H9 (cell line): ENCODE data around the gene RBPJL. TPM values are rescaled to one million over a fixed set of nuclear protein-coding genes. Genes with fewer than 3 reads are reported as not detected.
A peak's percentile ranks its signal among the peaks of the same experiment; 100 is the strongest.

Source experiments
- DNase-seq: peaks from one replicate; pipeline ENCODE4 v3.0.0-alpha.2; 2017
- H2AFZ ChIP-seq: one replicate; pipeline ENCODE4 v1.6.1; 2013; ENCODE audit warnings: mild to moderate bottlenecking, low read length, control low read depth, moderate library complexity
- H2AK5ac ChIP-seq: 2 replicates; pipeline ENCODE4 v1.6.1; 2013; ENCODE audit warnings: low read length, control low read depth, mixed read lengths; ENCODE audit not compliant: insufficient read length
- H2BK120ac ChIP-seq: one replicate; pipeline ENCODE4 v1.6.1; 2013; ENCODE audit warnings: low read depth, mild to moderate bottlenecking, low read length, control low read depth, inconsistent platforms; ENCODE audit not compliant: poor library complexity, severe bottlenecking
- H2BK12ac ChIP-seq: 2 replicates; pipeline ENCODE4 v1.6.1; 2013; ENCODE audit warnings: low read length, control low read depth, mixed read lengths, low read depth; ENCODE audit not compliant: insufficient read length
- H2BK15ac ChIP-seq: 2 replicates; pipeline ENCODE4 v1.6.1; 2013; ENCODE audit warnings: low read depth, low read length, control low read depth
- H2BK20ac ChIP-seq: one replicate; pipeline ENCODE4 v1.6.1; 2013; ENCODE audit warnings: low read depth, mild to moderate bottlenecking, low read length, control low read depth, inconsistent platforms; ENCODE audit not compliant: poor library complexity, severe bottlenecking
- H2BK5ac ChIP-seq: 2 replicates; pipeline ENCODE4 v1.6.1; 2013; ENCODE audit warnings: low read length, control low read depth, mixed read lengths; ENCODE audit not compliant: insufficient read length
- H3K14ac ChIP-seq: 2 replicates; pipeline ENCODE4 v1.6.1; 2013; ENCODE audit warnings: low read length, control low read depth; ENCODE audit not compliant: insufficient read depth
- H3K18ac ChIP-seq: 2 replicates; pipeline ENCODE4 v1.6.1; 2013; ENCODE audit warnings: low read depth, mild to moderate bottlenecking, mixed read lengths, low read length, control low read depth; ENCODE audit not compliant: insufficient read length
- H3K23ac ChIP-seq: 2 replicates; pipeline ENCODE4 v1.6.1; 2013; ENCODE audit warnings: low read length, control low read depth, mixed read lengths, low read depth; ENCODE audit not compliant: insufficient read length
- H3K23me2 ChIP-seq: 2 replicates; pipeline ENCODE4 v1.6.1; 2013; ENCODE audit warnings: low read depth, mild to moderate bottlenecking, mixed read lengths, low read length, control low read depth; ENCODE audit not compliant: insufficient read length, poor library complexity, severe bottlenecking
- H3K27ac ChIP-seq: 2 replicates; pipeline ENCODE4 v1.5.1; 2013; ENCODE audit warnings: low read length, control low read depth, mixed read lengths, low read depth; ENCODE audit not compliant: insufficient read length
- H3K27me3 ChIP-seq: 2 replicates; pipeline ENCODE4 v1.6.1; 2013; ENCODE audit warnings: low read length, control low read depth, inconsistent platforms; ENCODE audit not compliant: insufficient read depth
- H3K4ac ChIP-seq: 2 replicates; pipeline ENCODE4 v1.6.1; 2013; ENCODE audit warnings: low read depth, mild to moderate bottlenecking, control low read depth, inconsistent platforms, low read length, moderate library complexity
- H3K4me1 ChIP-seq: 2 replicates; pipeline ENCODE4 v1.6.1; 2013; ENCODE audit warnings: low read length, control low read depth, inconsistent platforms; ENCODE audit not compliant: insufficient read depth
- H3K4me2 ChIP-seq: 2 replicates; pipeline ENCODE4 v1.6.1; 2013; ENCODE audit warnings: low read length, control low read depth, mixed read lengths; ENCODE audit not compliant: insufficient read length, insufficient read depth
- H3K56ac ChIP-seq: 2 replicates; pipeline ENCODE4 v1.6.1; 2013; ENCODE audit warnings: low read depth, mild to moderate bottlenecking, mixed read lengths, low read length, control low read depth; ENCODE audit not compliant: insufficient read length
- H3K79me1 ChIP-seq: 2 replicates; pipeline ENCODE4 v1.6.1; 2013; ENCODE audit warnings: low read depth, mild to moderate bottlenecking, moderate library complexity, low read length, control low read depth, inconsistent platforms; ENCODE audit not compliant: insufficient read depth, poor library complexity, severe bottlenecking
- H3K79me2 ChIP-seq: 2 replicates; pipeline ENCODE4 v1.6.1; 2013; ENCODE audit warnings: low read length, control low read depth, inconsistent platforms; ENCODE audit not compliant: insufficient read depth
- H3K9ac ChIP-seq: 2 replicates; pipeline ENCODE4 v1.6.1; 2013; ENCODE audit warnings: low read length, control low read depth, mixed read lengths; ENCODE audit not compliant: insufficient read length; ENCODE audit errors: extremely low read depth
- H3K9me3 ChIP-seq: one replicate; pipeline ENCODE4 v1.6.1; 2013; ENCODE audit warnings: low read depth, low read length, inconsistent platforms; ENCODE audit not compliant: control insufficient read depth
- H3T11ph ChIP-seq: one replicate; pipeline ENCODE4 v1.6.1; 2013; ENCODE audit warnings: mild to moderate bottlenecking, low read length, control low read depth, inconsistent platforms
- H4K20me1 ChIP-seq: one replicate; pipeline ENCODE4 v1.6.1; 2013; ENCODE audit not compliant: control insufficient read depth, insufficient read length, insufficient read depth
- H4K5ac ChIP-seq: 2 replicates; pipeline ENCODE4 v1.6.1; 2013; ENCODE audit warnings: low read depth, mild to moderate bottlenecking, mixed read lengths, low read length, control low read depth; ENCODE audit not compliant: insufficient read length
- H4K8ac ChIP-seq: replicated peaks from 2 replicates; pipeline ENCODE4 v1.6.1; 2013; ENCODE audit warnings: low read length, control low read depth, mixed read lengths, low read depth; ENCODE audit not compliant: insufficient read length
- H4K91ac ChIP-seq: 2 replicates; pipeline ENCODE4 v1.6.1; 2013; ENCODE audit warnings: low read depth, mild to moderate bottlenecking, moderate library complexity, mixed read lengths, low read length, control low read depth; ENCODE audit not compliant: insufficient read length
- H3K27ac Mint-ChIP-seq, 3 experiments: 2 replicates in 2 of 3; 3 replicates in 1 of 3; pipeline ENCODE4 v1.8.0; 2020 to 2021; ENCODE audit warnings: mixed read lengths in 3 of 3, mild to moderate bottlenecking in 1 of 3, moderate library complexity in 1 of 3
- H3K27me3 Mint-ChIP-seq: 2 replicates; pipeline ENCODE4 v1.8.0; 2021; ENCODE audit warnings: low read depth, mild to moderate bottlenecking, moderate library complexity, mixed read lengths
- H3K36me3 Mint-ChIP-seq, 3 experiments: 2 replicates in 2 of 3; 3 replicates in 1 of 3; pipeline ENCODE4 v1.8.0; 2020 to 2021; ENCODE audit warnings: low read depth in 3 of 3, mixed read lengths in 3 of 3; ENCODE audit not compliant: insufficient read depth in 1 of 3
- H3K4me1 Mint-ChIP-seq, 2 experiments: 2 replicates each; pipeline ENCODE4 v1.8.0; 2020; ENCODE audit warnings: mixed read lengths in 2 of 2
- H3K4me3 Mint-ChIP-seq, 2 experiments: 2 replicates in 1 of 2; 3 replicates in 1 of 2; pipeline ENCODE4 v1.8.0; 2020 to 2021; ENCODE audit warnings: mild to moderate bottlenecking in 2 of 2, mixed read lengths in 2 of 2, moderate library complexity in 1 of 2
- H3K9me3 Mint-ChIP-seq, 2 experiments: 2 replicates in 1 of 2; 3 replicates in 1 of 2; pipeline ENCODE4 v1.8.0; 2020; ENCODE audit warnings: mild to moderate bottlenecking in 2 of 2, mixed read lengths in 2 of 2, moderate library complexity in 1 of 2
- CTCF ChIP-seq: fragments of 200-600 bp; sonication (generic); conservative IDR thresholded peaks from 3 replicates; pipeline ENCODE4 v1.8.0; 2021; ENCODE audit warnings: antibody characterized with exemption, mild to moderate bottlenecking
- WGBS: extraction: QIAGEN DNeasy Blood & Tissue Kit; methylation state at CpG from one replicate; pipeline ENCODE4 v1.1.7; 2013; ENCODE audit warnings: missing lambda C conversion rate, low lambda C conversion rate, mixed read lengths; ENCODE audit not compliant: insufficient read length; ENCODE audit errors: extremely low coverage; 5-methylcytosine and 5-hydroxymethylcytosine counted together
- total RNA-seq: library from RNA; stranded (reverse); gene quantifications from 2 replicates; pipeline ENCODE4 v1.2.1, GENCODE V29; 2021

The RBPJL gene
- total RNA-seq, 1 experiment from 2014 or later: 0.28 TPM

GRCh38 chr20:45292343-45292742 is 14.3 kb upstream of the RBPJL start:
- TF ChIP-seq CTCF: no peak
- Histone ChIP-seq H2AFZ (no peak overlapping the region), H3K4me2 (peak overlapping the region; percentile 64)

More at GRCh38 chr20:45292343-45292742, 14.3 kb upstream of the RBPJL start:
- no peak overlapping the region for H4K91ac ChIP-seq
- H2BK15ac ChIP-seq: no peak overlapping the region
- no peak overlapping the region for H3K4ac ChIP-seq
- H4K5ac ChIP-seq: no peak overlapping the region
- Mint-ChIP-seq H3K4me3 (no peak overlapping the region; a peak in 2 of 5 replicates), H3K27ac (no peak overlapping the region), H3K9me3 (peaks cover 20 to 21% of the 10 kb centered on the region in 2 experiments), H3K27me3 (peaks cover 60% of the 10 kb centered on the region), H3K36me3 (peaks cover 5 to 15% (median 9%) of the 10 kb centered on the region in 3 experiments; a peak in 6 of 7 replicates), H3K4me1 (peaks cover 8 to 13% of the 10 kb centered on the region in 2 experiments)
- H2BK5ac ChIP-seq: no peak overlapping the region
- no peak overlapping the region for H2AK5ac ChIP-seq
- H2BK20ac ChIP-seq: no peak overlapping the region
- peaks cover 2% of the 10 kb centered on the region; the same call in 1 of the 2 replicates for H3K4me1 ChIP-seq
- no peak for DNase-seq
- no peak overlapping the region for H4K8ac ChIP-seq
- no peak overlapping the region for H3K23ac ChIP-seq
- no peak overlapping the region for H3K18ac ChIP-seq
- WGBS: no CpG with 5 or more reads among the region's 2 CpGs
- no peak overlapping the region for H2BK120ac ChIP-seq
- no peaks in the 10 kb centered on the region for H4K20me1 ChIP-seq
- H3K79me2 ChIP-seq: no peaks in the 10 kb centered on the region
- H3K79me1 ChIP-seq: no peaks in the 10 kb centered on the region
- H3K9ac ChIP-seq: no peak overlapping the region
- no peak overlapping the region for H3K56ac ChIP-seq
- H2BK12ac ChIP-seq: no peak overlapping the region
- no peak overlapping the region for H3K27ac ChIP-seq
- peaks cover 7% of the 10 kb centered on the region for H3K23me2 ChIP-seq
- no peaks in the 10 kb centered on the region for H3K9me3 ChIP-seq
- H3K27me3 ChIP-seq: peaks cover 5% of the 10 kb centered on the region; the same call in 1 of the 2 replicates
- H3K14ac ChIP-seq: no peak overlapping the region
- H3T11ph ChIP-seq: no peak overlapping the region
